ENCODE measurements around the gene CBLN1. TPM values are rescaled to one million over a fixed set of nuclear protein-coding genes. Genes with fewer than 3 reads are reported as not detected.
A peak's percentile ranks its signal among the peaks of the same experiment; 100 is the strongest.

The CBLN1 gene
- total and polyA plus RNA-seq, 2 experiments from 2014 or later: 1.2 to 6.4 TPM

GRCh38 chr16:49260956-49261530 lies 20.6 kb downstream of the CBLN1 start:
- Histone ChIP-seq H3K4me3 (no peak overlapping the region), H3K79me2 (replicated peaks; ENCODE audit: insufficient read depth) (no peaks in the 10 kb centered on the region), H3K4me2 (no peak overlapping the region), H4K20me1 (replicated peaks; ENCODE audit: insufficient read depth) (no peaks in the 10 kb centered on the region), H2AFZ (peak overlapping the region; percentile 92), H3K27me3 (ENCODE audit: insufficient read depth) (no peaks in the 10 kb centered on the region), H3K36me3 (ENCODE audit: insufficient read depth) (no peaks in the 10 kb centered on the region), H3K9me2 (ENCODE audit: insufficient read depth) (no peaks in the 10 kb centered on the region), H3K4me1 (ENCODE audit: insufficient read depth) (no peaks in the 10 kb centered on the region), H3K27ac (ENCODE audit: low read depth) (no peak overlapping the region), H3F3A (replicated peaks; ENCODE audit: low read depth) (no peaks in the 10 kb centered on the region)
- DNase-seq (ENCODE audit: low spot score): no peak
- ATAC-seq: no peak
- Mint-ChIP-seq H3K4me1 (peaks cover 8% of the 10 kb centered on the region; the same call in 2 of the 3 replicates), H3K36me3 (ENCODE audit: low read depth) (no peaks in the 10 kb centered on the region), H3K27ac (no peak overlapping the region), H3K4me3 (no peak overlapping the region), H3K9me3 (no peaks in the 10 kb centered on the region), H3K27me3 (ENCODE audit: insufficient read depth, low read depth, poor library complexity) (peaks cover 7% of the 10 kb centered on the region)
- no peak for TF ChIP-seq EZH2phosphoT487 (IDR thresholded peaks at IDR 0.05; ENCODE audit: unreplicated experiment)
- TF ChIP-seq JUNB (IDR thresholded peaks at IDR 0.05; ENCODE audit: unreplicated experiment): no peak
- no peak for TF ChIP-seq ZNF331 (CRISPR knock-in tag; IDR thresholded peaks at IDR 0.05; ENCODE audit: low read depth)
- TF ChIP-seq ETS1 (IDR thresholded peaks at IDR 0.05): no peak

- ATAC-seq: no peak
- Histone ChIP-seq H3K79me2 (replicated peaks; ENCODE audit: insufficient read depth) (no peaks in the 10 kb centered on the region), H3K27me3 (ENCODE audit: insufficient read depth) (no peaks in the 10 kb centered on the region), H3F3A (replicated peaks; ENCODE audit: low read depth) (no peaks in the 10 kb centered on the region), H3K4me2 (no peak overlapping the region), H3K4me3 (no peak overlapping the region), H4K20me1 (replicated peaks; ENCODE audit: insufficient read depth) (no peaks in the 10 kb centered on the region), H3K9me2 (ENCODE audit: insufficient read depth) (no peaks in the 10 kb centered on the region), H3K27ac (ENCODE audit: low read depth) (no peak overlapping the region), H3K4me1 (ENCODE audit: insufficient read depth) (no peaks in the 10 kb centered on the region), H2AFZ (no peak overlapping the region), H3K36me3 (ENCODE audit: insufficient read depth) (no peaks in the 10 kb centered on the region)
- no peak for DNase-seq (ENCODE audit: low spot score)
- no peaks in the 10 kb centered on the region for H3K9me3 Mint-ChIP-seq
- H3K36me3 Mint-ChIP-seq (ENCODE audit: low read depth): no peaks in the 10 kb centered on the region
- peaks cover 7% of the 10 kb centered on the region for H3K27me3 Mint-ChIP-seq (ENCODE audit: insufficient read depth, low read depth, poor library complexity)
- H3K4me3 Mint-ChIP-seq: no peak overlapping the region
- H3K4me1 Mint-ChIP-seq: peaks cover 8% of the 10 kb centered on the region; the same call in 2 of the 3 replicates
- no peak overlapping the region for H3K27ac Mint-ChIP-seq
- TF ChIP-seq REST (IDR thresholded peaks at IDR 0.05; ENCODE audit: unreplicated experiment): no peak
- TF ChIP-seq NANOG (IDR thresholded peaks at IDR 0.05; ENCODE audit: borderline replicate concordance): no peak
- no peak for TF ChIP-seq STAT1 (IDR thresholded peaks at IDR 0.05; ENCODE audit: unreplicated experiment)
- no peak for TF ChIP-seq ZNF114 (CRISPR knock-in tag; IDR thresholded peaks at IDR 0.05)
- TF ChIP-seq ETS1 (IDR thresholded peaks at IDR 0.05): no peak
- no peak for TF ChIP-seq CREB1 (CRISPR knock-in tag; IDR thresholded peaks at IDR 0.05; ENCODE audit: low read depth)
- no peak for TF ChIP-seq CTCF (conservative IDR thresholded peaks at IDR 0.05; ENCODE audit: low read depth in 2 of 2)
- no peak for TF ChIP-seq JUNB (IDR thresholded peaks at IDR 0.05; ENCODE audit: unreplicated experiment)
Measured at GRCh38 chr16:49260253-49260652, 21.4 kb downstream of the CBLN1 start.
